Esophagus muscularis mucosa (tissue), 4 donors: ENCODE data around the gene KRTAP9-1. TPM values are rescaled to one million over a fixed set of nuclear protein-coding genes. Genes with fewer than 3 reads are reported as not detected.
"Not testable (repeated sequence)": the region's sequence is repeated elsewhere in the genome, so short reads cannot be mapped to it uniquely, and the experiment has no call there.

Experiments
- DNase-seq: peaks from one replicate; pipeline ENCODE4 v3.0.0-alpha.2; 2017; ENCODE audit errors: extremely low spot score
- H3K27ac ChIP-seq, 4 donors: fragments of 200-600 bp; sonication (generic); replicated peaks in 1 of 4; 1 replicate in 3 of 4; 2 replicates in 1 of 4; pipeline ENCODE4 v1.5.1; 2016 to 2019; ENCODE audit warnings: mild to moderate bottlenecking in 1 of 4
- H3K27me3 ChIP-seq, 4 donors: fragments of 200-600 bp; sonication (generic); one replicate each; pipeline versions ENCODE4 v1.5.1 to v1.6.0; 2016 to 2019
- H3K36me3 ChIP-seq, 4 donors: fragments of 200-600 bp; sonication (generic); one replicate each; pipeline ENCODE4 v1.5.1; 2016 to 2019
- H3K4me1 ChIP-seq, 4 donors: fragments of 200-600 bp; sonication (generic); one replicate each; pipeline ENCODE4 v1.5.1; 2016 to 2019
- H3K4me3 ChIP-seq, 4 donors: fragments of 200-600 bp; sonication (generic); 1 replicate in 2 of 4; 2 replicates in 2 of 4; pipeline ENCODE4 v1.5.1; 2016 to 2019; ENCODE audit warnings: mild to moderate bottlenecking in 4 of 4, moderate library complexity in 1 of 4
- H3K9me3 ChIP-seq, 4 donors: fragments of 200-600 bp; sonication (generic); 1 replicate in 3 of 4; 2 replicates in 1 of 4; pipeline ENCODE4 v1.5.1; 2016 to 2019
- CTCF ChIP-seq, 3 experiments: fragments of 200-600 bp in 2 of 3; fragments of 450-650 bp in 1 of 3; sonication (generic) in 2 of 3; IDR thresholded peaks; one replicate each; pipeline ENCODE4 v1.5.1; 2017 to 2019; ENCODE audit warnings: antibody characterized with exemption in 3 of 3, mild to moderate bottlenecking in 2 of 3, moderate library complexity in 1 of 3
- EP300 ChIP-seq: sonication (generic); formaldehyde crosslinking; IDR thresholded peaks from one replicate; pipeline ENCODE4 v1.6.1; 2017; ENCODE audit warnings: antibody characterized with exemption
- POLR2A ChIP-seq: fragments of 450-650 bp; IDR thresholded peaks from one replicate; pipeline ENCODE4 v1.6.1; 2017; ENCODE audit warnings: antibody characterized with exemption, moderate library complexity, mild to moderate bottlenecking, low read depth
- POLR2AphosphoS5 ChIP-seq, 2 donors: sonication (generic); formaldehyde crosslinking; IDR thresholded peaks; one replicate each; pipeline ENCODE4 v1.6.1; 2017; ENCODE audit warnings: antibody characterized with exemption in 2 of 2
- WGBS: methylation state at CpG from one replicate; pipeline ENCODE4 v1.1.5; 2018; 5-methylcytosine and 5-hydroxymethylcytosine counted together
- intact Hi-C: fragments of 100-400 bp; cut with DNase I; formaldehyde crosslinking; loops from one replicate; pipeline ENCODE4 v1.15.1; 2023
- total RNA-seq, 4 donors: library from RNA; depleted of rRNA; stranded (reverse); fragments of >200 nt; gene quantifications; one replicate each; pipeline versions ENCODE4 v1.1.0 to v1.2.1, GENCODE V29; 2016

The KRTAP9-1 gene
- total RNA-seq, 4 donors from 2014 or later: not detected

GRCh38 chr17:41212524-41213169, 23.0 kb downstream of the KRTAP9-1 start:
- TF ChIP-seq CTCF (IDR thresholded peaks at IDR 0.05): no peak
- TF ChIP-seq EP300: no peak
- TF ChIP-seq POLR2AphosphoS5 (IDR thresholded peaks at IDR 0.05): no peak
- no peak for TF ChIP-seq POLR2A
- Histone ChIP-seq H3K4me1 (no peaks in the 10 kb centered on the region), H3K4me3 (no peak overlapping the region), H3K27me3 (peaks cover 0 to 24% (median 0%) of the 10 kb centered on the region in 4 donors), H3K9me3 (no peaks in the 10 kb centered on the region), H3K27ac (no peak overlapping the region), H3K36me3 (no peaks in the 10 kb centered on the region)
- DNase-seq: no peak
- WGBS: 58% methylated on average over 4 of the region's 7 CpGs
- intact Hi-C loops: no loop called here

GRCh38 chr17:41215681-41216080, 26.0 kb downstream of the KRTAP9-1 start:
- no peak for DNase-seq
- no peaks in the 10 kb centered on the region for H3K36me3 ChIP-seq
- H3K4me3 ChIP-seq: no peak overlapping the region
- intact Hi-C loops: no loop called here
- H3K27me3 ChIP-seq: peaks cover 0 to 24% (median 0%) of the 10 kb centered on the region in 4 donors
- H3K4me1 ChIP-seq: no peaks in the 10 kb centered on the region
- 75% methylated on average over 1 of the region's 1 CpG for WGBS
- no peaks in the 10 kb centered on the region for H3K9me3 ChIP-seq
- no peak overlapping the region for H3K27ac ChIP-seq
- TF ChIP-seq EP300 (no peak), POLR2AphosphoS5 (IDR thresholded peaks at IDR 0.05) (no peak), POLR2A (no peak), CTCF (IDR thresholded peaks at IDR 0.05) (no peak)

- Histone ChIP-seq H3K4me3 (no peak overlapping the region), H3K4me1 (no peaks in the 10 kb centered on the region), H3K27ac (no peak overlapping the region), H3K36me3 (no peaks in the 10 kb centered on the region), H3K27me3 (no peaks in the 10 kb centered on the region), H3K9me3 (no peaks in the 10 kb centered on the region)
- intact Hi-C loops: no loop called here
- 66% methylated on average over 2 of the region's 2 CpGs for WGBS
- DNase-seq: no peak
- TF ChIP-seq CTCF (IDR thresholded peaks at IDR 0.05) (no peak), EP300 (no peak), POLR2A (no peak), POLR2AphosphoS5 (IDR thresholded peaks at IDR 0.05) (no peak)
Measured at GRCh38 chr17:41223821-41224220, 34.1 kb downstream of the KRTAP9-1 start.

- intact Hi-C loops: no loop called here
- H3K4me3 ChIP-seq: no peak overlapping the region
- no peaks in the 10 kb centered on the region for H3K36me3 ChIP-seq
- H3K9me3 ChIP-seq: no peaks in the 10 kb centered on the region
- H3K27me3 ChIP-seq: peaks cover 0 to 4% (median 0%) of the 10 kb centered on the region in 4 donors
- H3K27ac ChIP-seq: no peak overlapping the region
- H3K4me1 ChIP-seq: no peaks in the 10 kb centered on the region
- 76% methylated on average over 6 of the region's 6 CpGs for WGBS
- TF ChIP-seq CTCF (IDR thresholded peaks at IDR 0.05) (no peak), POLR2A (no peak), POLR2AphosphoS5 (IDR thresholded peaks at IDR 0.05) (no peak), EP300 (no peak)
- no peak for DNase-seq
Measured at GRCh38 chr17:41226051-41226450, 36.4 kb downstream of the KRTAP9-1 start.

GRCh38 chr17:41226598-41227095, 37.0 kb downstream of the KRTAP9-1 start, which contains the start of gene KRTAP9-2:
TSS of gene KRTAP9-2 (plus strand) at chr17:41226648. CDS start at chr17:41226655, 7 bp downstream.
- H3K27ac ChIP-seq, H3K9me3 ChIP-seq, DNase-seq, H3K36me3 ChIP-seq, H3K27me3 ChIP-seq, intact Hi-C loops, H3K4me3 ChIP-seq, H3K4me1 ChIP-seq: not testable (repeated sequence)
- no CpG with 5 or more reads among the region's 4 CpGs for WGBS
